ENCODE measurements around the gene LRRC18. TPM values are rescaled to one million over a fixed set of nuclear protein-coding genes. Genes with fewer than 3 reads are reported as not detected.

Gene LRRC18
- not detected in 2 replicates for total RNA-seq

GRCh38 chr10:48939790-48940325, at the start of gene LRRC18:
TSS of gene LRRC18 (minus strand) at chr10:48939840. CDS start at chr10:48914155, 25,685 bp downstream.

Other genes starting within 250 kb of the LRRC18 start
- 5.2 TPM in 2 replicates for gene VSTM4, start 175.7 kb upstream of the LRRC18 start, total RNA-seq
- not detected in 2 replicates for gene FAM170B, start 194.2 kb upstream of the LRRC18 start, total RNA-seq
- gene TMEM273, start 248.6 kb upstream of the LRRC18 start, total RNA-seq: 0.37 and 0.53 TPM in 2 replicates

Measured in aortic smooth muscle cell (primary cell).